Right atrium auricular region (tissue), 2 donors: ENCODE measurements around the gene SLC66A1. TPM values are rescaled to one million over a fixed set of nuclear protein-coding genes. Genes with fewer than 3 reads are reported as not detected.

Experiments
- DNase-seq: peaks from one replicate; pipeline ENCODE4 v3.0.0-alpha.2; 2019; ENCODE audit warnings: low spot score
- H3K27ac ChIP-seq, 2 donors: fragments of 200-600 bp; sonication (generic); 1 replicate in 1 of 2; 2 replicates in 1 of 2; pipeline ENCODE4 v1.5.1; 2016 to 2019
- H3K27me3 ChIP-seq, 2 donors: fragments of 200-600 bp; sonication (generic); one replicate each; pipeline versions ENCODE4 v1.5.1 to v1.6.0; 2017 to 2019
- H3K36me3 ChIP-seq: fragments of 200-600 bp; sonication (generic); one replicate; pipeline ENCODE4 v1.5.1; 2016
- H3K4me1 ChIP-seq, 2 donors: fragments of 200-600 bp; sonication (generic); one replicate each; pipeline versions ENCODE4 v1.5.1 to v1.6.0; 2017 to 2019
- H3K4me3 ChIP-seq, 2 donors: fragments of 200-600 bp; sonication (generic); 1 replicate in 1 of 2; 2 replicates in 1 of 2; pipeline ENCODE4 v1.5.1; 2017 to 2019; ENCODE audit warnings: mild to moderate bottlenecking in 1 of 2, moderate library complexity in 1 of 2
- H3K9me3 ChIP-seq, 2 donors: fragments of 200-600 bp; sonication (generic); one replicate each; pipeline ENCODE4 v1.5.1; 2019
- CTCF ChIP-seq, 2 donors: fragments of 200-600 bp; sonication (generic); IDR thresholded peaks; one replicate each; pipeline ENCODE4 v1.5.1; 2019; ENCODE audit warnings: antibody characterized with exemption in 2 of 2
- total RNA-seq, 2 donors: library from RNA; depleted of rRNA; stranded (reverse); fragments of >200 nt; gene quantifications; one replicate each; pipeline ENCODE4 v1.1.0, GENCODE V29; 2016

Gene SLC66A1
- total RNA-seq, 2 donors from 2014 or later: 6.8 to 9.7 TPM

- DNase-seq: peak; percentile 66
- Histone ChIP-seq H3K4me1 (peaks cover 0 to 30% of the 10 kb centered on the region in 2 donors), H3K9me3 (no peaks in the 10 kb centered on the region), H3K27ac (peak overlapping the region; percentile 16 to 56), H3K27me3 (no peaks in the 10 kb centered on the region), H3K4me3 (no peak overlapping the region), H3K36me3 (peaks cover 73% of the 10 kb centered on the region)
- no peak for TF ChIP-seq CTCF (IDR thresholded peaks at IDR 0.05)
Measured at GRCh38 chr1:19342062-19342750, 30.1 kb downstream of the SLC66A1 start.

GRCh38 chr1:19342894-19343616 is 30.9 kb downstream of the SLC66A1 start:
- no peak for DNase-seq
- no peaks in the 10 kb centered on the region for H3K9me3 ChIP-seq
- no peak for TF ChIP-seq CTCF (IDR thresholded peaks at IDR 0.05)
- no peaks in the 10 kb centered on the region for H3K27me3 ChIP-seq
- peaks cover 0 to 30% of the 10 kb centered on the region in 2 donors for H3K4me1 ChIP-seq
- H3K36me3 ChIP-seq: peaks cover 68% of the 10 kb centered on the region
- no peak overlapping the region for H3K27ac ChIP-seq
- no peak overlapping the region for H3K4me3 ChIP-seq

GRCh38 chr1:19343617-19344350 is 31.7 kb downstream of the SLC66A1 start:
- H3K27me3 ChIP-seq: no peaks in the 10 kb centered on the region
- no peak overlapping the region for H3K27ac ChIP-seq
- no peak for TF ChIP-seq CTCF (IDR thresholded peaks at IDR 0.05)
- DNase-seq: no peak
- H3K4me3 ChIP-seq: no peak overlapping the region
- peaks cover 0 to 30% of the 10 kb centered on the region in 2 donors for H3K4me1 ChIP-seq
- no peaks in the 10 kb centered on the region for H3K9me3 ChIP-seq
- H3K36me3 ChIP-seq: peaks cover 61% of the 10 kb centered on the region

GRCh38 chr1:19344372-19344810 is 32.3 kb downstream of the SLC66A1 start:
- no peaks in the 10 kb centered on the region for H3K9me3 ChIP-seq
- H3K4me3 ChIP-seq: no peak overlapping the region
- no peak overlapping the region for H3K27ac ChIP-seq
- no peaks in the 10 kb centered on the region for H3K27me3 ChIP-seq
- peak; percentile 81 to 95 for TF ChIP-seq CTCF (IDR thresholded peaks at IDR 0.05)
- H3K36me3 ChIP-seq: peaks cover 58% of the 10 kb centered on the region
- peaks cover 0 to 30% of the 10 kb centered on the region in 2 donors for H3K4me1 ChIP-seq
- DNase-seq: peak; percentile 66

GRCh38 chr1:19344831-19345230 is 32.7 kb downstream of the SLC66A1 start:
- Histone ChIP-seq H3K4me3 (no peak overlapping the region), H3K27ac (no peak overlapping the region), H3K27me3 (no peaks in the 10 kb centered on the region), H3K36me3 (peaks cover 58% of the 10 kb centered on the region), H3K4me1 (peaks cover 0 to 30% of the 10 kb centered on the region in 2 donors), H3K9me3 (no peaks in the 10 kb centered on the region)
- TF ChIP-seq CTCF (IDR thresholded peaks at IDR 0.05): no peak
- DNase-seq: no peak
